ENCODE results near the gene ZGPAT.

ZGPAT gene

GRCh38 chr20:63734946-63735858 is 27.4 kb downstream of the ZGPAT start:
- TF ChIP-seq CTCF (IDR thresholded peaks at IDR 0.05): no peak

GRCh38 chr20:63735859-63736718 is 28.2 kb downstream of the ZGPAT start, which contains the start of gene LIME1:
LIME1 (plus strand) TSS chr20:63736664; CDS start chr20:63737550, 886 bp downstream.
- TF ChIP-seq CTCF (IDR thresholded peaks at IDR 0.05): no peak

DNA sequence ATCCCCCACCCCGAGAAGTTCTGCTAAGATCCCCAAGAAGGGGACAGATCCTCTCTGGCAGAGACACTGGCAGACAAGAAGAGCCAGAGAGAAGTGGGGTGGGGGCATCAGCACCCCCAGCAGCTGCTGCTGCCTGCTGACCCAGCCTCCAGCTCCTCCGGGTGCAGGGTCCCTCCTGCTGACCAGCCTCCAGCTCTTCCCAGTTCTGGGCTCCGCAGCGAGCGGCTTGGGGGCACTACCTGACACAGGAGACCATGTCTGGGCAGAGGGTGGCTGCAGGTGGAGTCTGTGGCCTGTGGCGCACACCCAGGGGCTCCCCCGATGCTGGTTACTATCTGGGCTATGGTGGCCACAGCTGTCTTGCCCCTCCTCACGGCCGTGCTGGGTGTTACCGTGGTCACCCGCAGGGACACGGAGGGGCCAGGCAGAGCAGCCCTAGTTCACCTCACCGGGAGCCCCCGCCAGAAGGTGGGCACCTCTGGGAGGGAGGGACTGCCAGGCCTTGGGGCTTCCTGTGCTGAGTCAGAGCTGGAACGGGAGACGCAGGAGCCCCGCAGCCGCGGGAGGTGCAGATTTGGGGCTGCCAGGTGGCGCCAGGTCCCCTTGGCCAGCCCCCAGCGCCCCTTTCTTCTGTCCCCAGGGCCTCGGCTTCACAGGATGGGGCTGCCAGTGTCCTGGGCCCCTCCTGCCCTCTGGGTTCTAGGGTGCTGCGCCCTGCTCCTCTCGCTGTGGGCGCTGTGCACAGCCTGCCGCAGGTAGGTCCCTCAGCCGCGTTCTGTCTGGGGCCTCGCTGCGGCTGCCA is 29.3 kb downstream of the ZGPAT start:
- no peak for TF ChIP-seq CTCF (IDR thresholded peaks at IDR 0.05)

GRCh38 chr20:63737695-63737944 is 29.8 kb downstream of the ZGPAT start:
- TF ChIP-seq CTCF (IDR thresholded peaks at IDR 0.05): no peak

DNA sequence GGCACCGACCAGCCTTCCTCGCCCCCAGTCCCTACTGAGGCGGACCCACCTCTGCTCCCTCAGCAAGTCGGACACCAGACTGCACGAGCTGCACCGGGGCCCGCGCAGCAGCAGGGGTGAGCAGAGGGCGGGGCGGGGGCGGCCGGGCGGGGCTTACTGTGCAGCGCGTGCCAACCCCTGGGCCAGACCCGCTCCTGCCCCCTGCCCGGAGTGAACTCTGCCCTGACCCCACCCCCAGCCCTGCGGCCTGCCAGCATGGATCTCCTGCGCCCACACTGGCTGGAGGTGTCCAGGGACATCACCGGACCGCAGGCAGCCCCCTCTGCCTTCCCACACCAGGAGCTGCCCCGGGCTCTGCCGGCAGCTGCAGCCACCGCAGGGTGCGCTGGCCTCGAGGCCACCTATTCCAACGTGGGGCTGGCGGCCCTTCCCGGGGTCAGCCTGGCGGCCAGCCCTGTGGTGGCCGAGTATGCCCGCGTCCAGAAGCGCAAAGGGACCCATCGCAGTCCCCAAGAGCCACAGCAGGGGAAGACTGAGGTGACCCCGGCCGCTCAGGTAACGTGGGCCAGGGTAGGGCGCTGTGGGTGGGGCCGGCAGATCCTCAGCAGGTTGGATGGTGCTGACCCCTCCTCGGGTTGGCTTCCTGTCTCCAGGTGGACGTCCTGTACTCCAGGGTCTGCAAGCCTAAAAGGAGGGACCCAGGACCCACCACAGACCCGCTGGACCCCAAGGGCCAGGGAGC is 30.3 kb downstream of the ZGPAT start:
- TF ChIP-seq CTCF (IDR thresholded peaks at IDR 0.05): no peak

DNA sequence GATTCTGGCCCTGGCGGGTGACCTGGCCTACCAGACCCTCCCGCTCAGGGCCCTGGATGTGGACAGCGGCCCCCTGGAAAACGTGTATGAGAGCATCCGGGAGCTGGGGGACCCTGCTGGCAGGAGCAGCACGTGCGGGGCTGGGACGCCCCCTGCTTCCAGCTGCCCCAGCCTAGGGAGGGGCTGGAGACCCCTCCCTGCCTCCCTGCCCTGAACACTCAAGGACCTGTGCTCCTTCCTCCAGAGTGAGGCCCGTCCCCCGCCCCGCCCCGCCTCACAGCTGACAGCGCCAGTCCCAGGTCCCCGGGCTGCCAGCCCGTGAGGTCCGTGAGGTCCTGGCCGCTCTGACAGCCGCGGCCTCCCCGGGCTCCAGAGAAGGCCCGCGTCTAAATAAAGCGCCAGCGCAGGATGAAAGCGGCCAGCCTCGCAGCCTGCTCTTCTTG is 30.9 kb downstream of the ZGPAT start:
- no peak for TF ChIP-seq CTCF (IDR thresholded peaks at IDR 0.05)

All from LNCAP (cell line).